ENCODE measurements around the gene ZNF334.

ZNF334 gene

DNA sequence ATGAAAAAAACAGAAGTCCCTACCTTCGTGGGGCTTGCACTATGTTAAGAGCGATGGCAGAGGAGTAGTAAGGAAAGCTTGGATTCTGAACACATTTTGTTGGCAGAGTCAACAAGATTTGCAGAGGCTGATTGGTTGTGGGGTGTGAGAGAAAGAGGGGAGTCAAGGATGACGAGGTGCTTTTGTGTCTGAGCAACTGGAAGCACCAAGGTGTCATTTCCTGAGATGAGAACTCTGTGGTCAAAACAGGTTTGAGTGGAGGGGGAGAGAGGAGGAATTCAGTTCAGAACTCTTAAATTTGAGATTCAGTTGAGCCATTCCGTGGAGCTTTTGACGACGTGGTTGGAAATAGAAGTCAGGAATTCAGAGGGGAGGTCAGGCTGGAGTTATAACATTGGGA is 33.6 kb upstream of the ZNF334 start:
- Histone ChIP-seq H3K36me3 (ENCODE audit: control insufficient read depth, low read length) (no peaks in the 10 kb centered on the region), H3K4me3 (ENCODE audit: low read length) (no peak overlapping the region), H3K9me3 (ENCODE audit: control insufficient read depth, insufficient read depth, low read length) (no peaks in the 10 kb centered on the region), H3K4me1 (ENCODE audit: control insufficient read depth, low read length) (no peaks in the 10 kb centered on the region), H4K20me1 (ENCODE audit: control insufficient read depth, insufficient read depth, low read depth, low read length) (no peaks in the 10 kb centered on the region), H3K79me2 (ENCODE audit: control insufficient read depth, low read length) (no peaks in the 10 kb centered on the region), H3F3A (ENCODE audit: control insufficient read depth, insufficient read depth) (no peaks in the 10 kb centered on the region), H3K9me2 (replicated peaks; ENCODE audit: control insufficient read depth, low read length) (no peaks in the 10 kb centered on the region), H3K4me2 (ENCODE audit: low read length) (no peak overlapping the region), H3K27me3 (ENCODE audit: control insufficient read depth, low read length) (no peaks in the 10 kb centered on the region), H3K27ac (ENCODE audit: low read depth, low read length) (no peak overlapping the region)
- TF ChIP-seq EZH2phosphoT487 (IDR thresholded peaks at IDR 0.05; ENCODE audit: borderline replicate concordance, low read length), result no peak
- TF ChIP-seq, protein P1, sequence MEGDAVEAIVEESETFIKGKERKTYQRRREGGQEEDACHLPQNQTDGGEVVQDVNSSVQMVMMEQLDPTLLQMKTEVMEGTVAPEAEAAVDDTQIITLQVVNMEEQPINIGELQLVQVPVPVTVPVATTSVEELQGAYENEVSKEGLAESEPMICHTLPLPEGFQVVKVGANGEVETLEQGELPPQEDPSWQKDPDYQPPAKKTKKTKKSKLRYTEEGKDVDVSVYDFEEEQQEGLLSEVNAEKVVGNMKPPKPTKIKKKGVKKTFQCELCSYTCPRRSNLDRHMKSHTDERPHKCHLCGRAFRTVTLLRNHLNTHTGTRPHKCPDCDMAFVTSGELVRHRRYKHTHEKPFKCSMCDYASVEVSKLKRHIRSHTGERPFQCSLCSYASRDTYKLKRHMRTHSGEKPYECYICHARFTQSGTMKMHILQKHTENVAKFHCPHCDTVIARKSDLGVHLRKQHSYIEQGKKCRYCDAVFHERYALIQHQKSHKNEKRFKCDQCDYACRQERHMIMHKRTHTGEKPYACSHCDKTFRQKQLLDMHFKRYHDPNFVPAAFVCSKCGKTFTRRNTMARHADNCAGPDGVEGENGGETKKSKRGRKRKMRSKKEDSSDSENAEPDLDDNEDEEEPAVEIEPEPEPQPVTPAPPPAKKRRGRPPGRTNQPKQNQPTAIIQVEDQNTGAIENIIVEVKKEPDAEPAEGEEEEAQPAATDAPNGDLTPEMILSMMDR (IDR thresholded peaks at IDR 0.05; ENCODE audit: low read depth, low read length, poor library complexity, severe bottlenecking), result no peak

DNA sequence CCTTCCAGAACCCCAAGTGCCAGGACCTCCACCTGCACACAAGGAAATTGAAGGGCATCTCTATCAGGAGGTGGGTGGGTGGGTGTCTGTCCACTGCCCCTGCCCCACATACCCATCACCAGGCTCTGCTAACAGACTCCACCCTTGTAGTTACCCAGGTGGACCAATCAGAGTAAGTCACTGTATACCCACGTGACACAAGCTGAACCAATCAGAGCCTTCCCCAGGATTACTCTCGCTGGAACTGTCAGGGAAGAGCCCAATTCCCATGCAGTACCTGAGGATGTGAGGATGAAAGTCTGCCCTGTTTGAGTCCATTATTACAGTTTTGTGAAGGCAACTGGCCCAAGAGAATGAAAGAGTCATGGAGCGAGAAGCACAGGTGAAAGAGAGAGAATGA is 32.9 kb upstream of the ZNF334 start:
- no peak overlapping the region for H3K4me2 ChIP-seq (ENCODE audit: low read length)
- H3K4me1 ChIP-seq (ENCODE audit: control insufficient read depth, low read length), result no peaks in the 10 kb centered on the region
- no peaks in the 10 kb centered on the region for H3K27me3 ChIP-seq (ENCODE audit: control insufficient read depth, low read length)

DNA sequence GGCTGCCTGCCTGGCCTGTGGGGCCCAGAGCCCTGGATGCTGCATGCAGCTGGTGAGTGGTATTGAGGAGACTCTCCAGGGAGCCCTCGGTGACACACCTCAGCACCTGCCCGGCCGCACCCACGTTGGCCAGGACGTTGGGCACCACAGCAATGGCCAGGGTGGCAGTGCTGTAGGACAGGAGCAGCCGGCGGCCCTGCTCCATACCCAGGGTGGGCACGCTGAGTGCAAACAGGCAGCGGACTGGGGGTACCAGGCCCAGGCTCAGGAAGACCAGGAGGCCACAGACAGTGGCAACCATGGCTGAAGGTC is 32.4 kb upstream of the ZNF334 start:
- H3K79me2 ChIP-seq (ENCODE audit: control insufficient read depth, low read length), result no peaks in the 10 kb centered on the region
- H4K20me1 ChIP-seq (ENCODE audit: control insufficient read depth, insufficient read depth, low read depth, low read length), result no peaks in the 10 kb centered on the region
- no peak overlapping the region for H3K4me3 ChIP-seq (ENCODE audit: low read length)
- no peak for TF ChIP-seq EZH2phosphoT487 (IDR thresholded peaks at IDR 0.05; ENCODE audit: borderline replicate concordance, low read length)
- TF ChIP-seq, protein P1 (IDR thresholded peaks at IDR 0.05; ENCODE audit: low read depth, low read length, poor library complexity, severe bottlenecking), result no peak
- H3K9me3 ChIP-seq (ENCODE audit: control insufficient read depth, insufficient read depth, low read length), result no peaks in the 10 kb centered on the region
- no peaks in the 10 kb centered on the region for H3K4me1 ChIP-seq (ENCODE audit: control insufficient read depth, low read length)
- no peak overlapping the region for H3K4me2 ChIP-seq (ENCODE audit: low read length)
- no peaks in the 10 kb centered on the region for H3K27me3 ChIP-seq (ENCODE audit: control insufficient read depth, low read length)
- no peak overlapping the region for H3K27ac ChIP-seq (ENCODE audit: low read depth, low read length)
- H3K9me2 ChIP-seq (replicated peaks; ENCODE audit: control insufficient read depth, low read length), result no peaks in the 10 kb centered on the region
- H3K36me3 ChIP-seq (ENCODE audit: control insufficient read depth, low read length), result no peaks in the 10 kb centered on the region
- no peaks in the 10 kb centered on the region for H3F3A ChIP-seq (ENCODE audit: control insufficient read depth, insufficient read depth)

More for the DNA sequence above, 32.9 kb upstream of the ZNF334 start:
- H4K20me1 ChIP-seq (ENCODE audit: control insufficient read depth, insufficient read depth, low read depth, low read length), result no peaks in the 10 kb centered on the region
- no peaks in the 10 kb centered on the region for H3K79me2 ChIP-seq (ENCODE audit: control insufficient read depth, low read length)
- H3F3A ChIP-seq (ENCODE audit: control insufficient read depth, insufficient read depth), result no peaks in the 10 kb centered on the region
- no peaks in the 10 kb centered on the region for H3K9me3 ChIP-seq (ENCODE audit: control insufficient read depth, insufficient read depth, low read length)
- no peaks in the 10 kb centered on the region for H3K9me2 ChIP-seq (replicated peaks; ENCODE audit: control insufficient read depth, low read length)
- H3K27ac ChIP-seq (ENCODE audit: low read depth, low read length), result no peak overlapping the region
- no peak for TF ChIP-seq EZH2phosphoT487 (IDR thresholded peaks at IDR 0.05; ENCODE audit: borderline replicate concordance, low read length)
- TF ChIP-seq, protein P1 (IDR thresholded peaks at IDR 0.05; ENCODE audit: low read depth, low read length, poor library complexity, severe bottlenecking), result no peak
- no peak overlapping the region for H3K4me3 ChIP-seq (ENCODE audit: low read length)
- H3K36me3 ChIP-seq (ENCODE audit: control insufficient read depth, low read length), result no peaks in the 10 kb centered on the region
